ENCODE results near the gene MAP2K5.
"Not testable (repeated sequence)": the region's sequence is repeated elsewhere in the genome, so short reads cannot be mapped to it uniquely, and the experiment has no call there.

MAP2K5 gene

GRCh38 chr15:67605871-67606270 lies 63.4 kb downstream of the MAP2K5 start:
- DNase-seq: no peak

GRCh38 chr15:67606742-67607141 lies 64.2 kb downstream of the MAP2K5 start:
- no peak for DNase-seq

DNA sequence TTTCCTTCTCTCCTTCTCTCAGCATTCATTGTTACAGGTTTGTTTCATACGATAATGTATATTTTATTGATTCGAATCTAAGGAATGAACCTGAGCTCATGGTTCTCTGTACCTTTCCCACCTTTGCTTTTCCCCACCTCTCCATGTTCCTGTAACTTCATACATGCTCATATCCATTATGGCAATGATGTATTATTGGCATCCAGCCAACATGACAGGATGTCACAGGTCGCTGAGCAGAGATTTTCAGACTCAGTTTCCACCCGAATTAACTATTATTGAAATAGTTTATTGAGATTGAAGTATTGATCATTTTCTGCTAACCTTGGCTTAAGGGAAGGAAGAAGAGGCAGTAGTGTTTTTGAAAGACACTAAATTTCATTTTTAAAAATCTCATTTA lies 64.8 kb downstream of the MAP2K5 start:
- DNase-seq: no peak

- DNase-seq: no peak
Observed at GRCh38 chr15:67607959-67608637, 65.6 kb downstream of the MAP2K5 start.

DNA sequence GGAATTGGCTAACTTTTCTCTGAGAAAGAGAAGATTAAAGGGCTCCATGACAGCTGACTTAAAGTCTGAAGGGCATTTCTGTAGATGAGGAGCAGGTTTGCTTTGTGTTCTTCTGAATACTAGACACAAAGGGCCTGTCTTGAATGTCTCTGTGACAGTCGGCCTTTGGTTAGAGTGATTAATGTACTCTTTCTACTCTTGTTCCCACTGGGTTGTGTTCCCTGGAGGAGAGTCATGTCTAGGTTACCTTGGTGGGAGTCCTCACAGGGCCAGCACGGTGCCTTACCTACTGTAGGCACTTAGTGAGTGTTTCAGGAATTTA lies 66.1 kb downstream of the MAP2K5 start:
- DNase-seq: no peak

DNA sequence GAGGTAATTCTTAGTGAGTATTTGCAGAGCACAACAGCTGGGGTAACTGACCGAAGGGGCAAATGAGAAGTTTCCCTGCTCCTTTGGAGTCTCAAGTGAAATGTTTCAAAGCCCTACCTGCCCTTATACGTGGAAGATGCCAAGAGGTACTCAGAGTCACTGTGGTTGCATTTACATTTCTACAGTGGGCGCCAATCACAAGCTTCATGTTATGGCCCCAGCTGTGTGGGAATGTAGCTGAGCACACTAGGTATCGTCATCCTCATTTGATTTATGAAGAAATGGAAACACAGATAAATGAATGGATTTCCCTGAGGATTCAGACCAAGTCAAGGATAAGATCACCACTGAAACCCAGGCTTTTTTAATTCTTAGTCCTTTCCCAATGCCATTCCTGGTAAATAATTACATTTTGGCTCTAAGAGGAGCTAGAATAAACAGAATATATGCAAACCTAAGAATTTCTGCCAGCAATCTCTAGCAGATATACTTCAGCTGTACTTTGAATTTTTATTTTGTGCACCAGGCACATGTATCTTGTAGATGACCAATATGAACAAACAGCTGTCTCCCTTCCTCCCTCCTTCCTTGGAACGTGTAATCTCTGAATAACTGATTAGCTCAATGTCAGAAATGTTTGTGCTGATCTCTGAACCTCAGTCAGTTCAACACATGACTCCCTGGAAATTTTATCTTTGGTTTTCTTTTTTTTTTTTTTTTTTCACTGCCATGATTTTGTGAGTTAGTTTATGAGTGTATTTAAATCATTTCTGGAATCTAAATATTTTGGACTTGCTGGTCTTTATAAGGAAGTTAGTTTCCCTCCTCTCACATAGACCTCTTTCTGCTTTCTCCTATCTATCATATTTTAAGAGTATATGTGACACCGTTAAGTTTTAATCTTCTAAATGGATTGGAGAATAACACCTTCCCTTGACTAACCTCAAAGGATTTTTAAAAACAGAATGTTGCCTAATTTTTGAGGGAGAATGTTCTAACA lies 69.2 kb downstream of the MAP2K5 start:
- DNase-seq: no peak

GRCh38 chr15:67613211-67613610 lies 70.7 kb downstream of the MAP2K5 start:
- no peak for DNase-seq

- DNase-seq: no peak
Observed at GRCh38 chr15:67613708-67614107, 71.2 kb downstream of the MAP2K5 start.

- not testable (repeated sequence) for DNase-seq
Observed at GRCh38 chr15:67615131-67615534, 72.6 kb downstream of the MAP2K5 start.

DNA sequence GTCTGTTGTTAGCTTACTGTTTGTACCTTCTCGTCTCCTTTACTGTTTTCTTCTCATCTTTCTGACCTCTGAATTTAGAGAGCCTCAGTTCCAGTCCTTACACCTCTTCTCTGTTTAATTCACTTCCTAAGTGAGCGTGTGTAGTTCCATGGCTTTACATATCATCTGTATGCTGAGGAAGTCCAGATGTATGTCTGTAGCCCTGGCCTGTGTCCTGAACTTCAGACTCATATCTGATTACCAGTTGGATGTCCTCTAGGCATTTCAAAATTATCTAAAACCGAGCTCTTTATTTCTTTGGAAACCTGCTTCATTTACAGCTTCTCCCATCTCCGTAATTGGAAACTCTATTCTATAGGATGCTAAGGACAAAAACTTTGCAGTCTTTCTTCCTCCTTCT lies 75.8 kb downstream of the MAP2K5 start:
- no peak for DNase-seq

- DNase-seq: no peak
Observed at GRCh38 chr15:67622110-67622509, 79.6 kb downstream of the MAP2K5 start.

DNA sequence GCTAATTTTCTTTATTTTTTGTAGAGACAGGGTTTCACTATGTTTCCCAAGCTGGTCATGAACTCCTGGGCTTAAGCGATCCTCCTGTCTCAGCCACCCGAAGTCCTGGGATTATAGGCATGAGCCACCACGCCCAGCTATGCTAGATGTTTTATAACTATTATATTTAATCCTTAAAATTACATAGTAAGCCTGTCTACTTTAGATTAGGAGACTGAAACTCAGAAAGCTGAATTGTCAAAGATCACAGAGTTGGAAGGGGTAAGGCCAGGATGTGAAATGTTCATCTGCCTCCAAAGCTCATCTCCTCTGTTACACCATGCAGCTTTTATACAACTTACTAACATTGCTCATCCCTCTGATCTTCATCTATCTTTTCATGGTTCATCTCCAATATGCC lies 89.8 kb downstream of the MAP2K5 start:
- no peak for DNase-seq

DNA sequence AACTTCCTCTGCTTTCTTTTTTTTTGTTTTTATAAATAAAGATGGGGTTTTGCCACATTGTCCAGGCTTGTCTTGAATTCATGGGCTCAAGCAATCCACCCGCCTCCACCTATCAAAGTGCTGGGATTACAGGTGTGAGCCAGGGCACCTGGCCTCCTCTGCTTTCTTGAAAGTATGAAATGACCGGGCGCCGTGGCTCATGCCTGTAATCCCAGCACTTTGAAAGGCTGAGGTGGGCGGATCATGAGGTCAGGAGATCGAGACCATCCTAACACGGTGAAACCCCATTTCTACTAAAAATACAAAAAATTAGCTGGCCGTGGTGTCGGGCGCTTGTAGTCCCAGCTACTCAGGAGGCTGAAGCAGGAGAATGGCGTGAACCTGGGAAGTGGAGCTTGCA lies 93.4 kb downstream of the MAP2K5 start:
- peak; percentile 8 for DNase-seq

DNA sequence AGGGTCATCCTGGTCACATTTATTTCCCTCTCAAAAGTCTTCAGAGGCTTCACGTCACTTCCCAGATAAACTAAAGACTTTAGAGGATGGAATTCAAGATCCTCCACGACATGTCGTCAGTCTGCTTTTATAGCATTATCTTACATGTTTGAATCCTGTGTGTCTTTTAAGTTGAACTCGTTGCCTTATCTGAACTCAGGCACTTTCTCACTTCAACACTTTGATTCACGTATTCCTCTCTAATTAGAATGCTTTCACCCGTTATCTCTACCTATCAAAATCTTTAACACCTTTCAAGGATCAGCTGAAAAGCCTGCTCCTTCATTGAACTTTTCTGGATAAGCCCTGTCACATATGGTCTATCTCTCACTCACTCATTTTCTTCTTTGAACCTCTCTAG lies 97.1 kb downstream of the MAP2K5 start:
- DNase-seq: no peak

DNA sequence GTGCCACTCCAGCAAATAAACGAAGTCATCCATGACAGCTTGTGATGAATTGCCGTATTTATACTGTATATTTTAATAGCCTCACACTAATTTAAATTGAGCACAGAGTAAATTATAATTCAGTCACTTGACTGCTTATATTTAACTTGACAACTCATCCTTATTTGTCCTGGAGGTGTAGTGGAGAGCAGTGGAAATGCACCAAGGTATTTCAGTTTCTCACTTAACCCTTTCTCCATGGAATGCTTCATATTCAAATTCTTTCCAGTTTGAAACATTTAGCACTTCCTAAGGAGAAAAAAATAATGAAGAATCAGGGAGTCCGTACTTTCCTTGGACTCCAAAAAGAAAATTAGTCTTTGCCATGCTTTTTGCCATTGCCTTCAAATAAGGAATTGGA lies 99.0 kb downstream of the MAP2K5 start:
- DNase-seq: no peak

DNA sequence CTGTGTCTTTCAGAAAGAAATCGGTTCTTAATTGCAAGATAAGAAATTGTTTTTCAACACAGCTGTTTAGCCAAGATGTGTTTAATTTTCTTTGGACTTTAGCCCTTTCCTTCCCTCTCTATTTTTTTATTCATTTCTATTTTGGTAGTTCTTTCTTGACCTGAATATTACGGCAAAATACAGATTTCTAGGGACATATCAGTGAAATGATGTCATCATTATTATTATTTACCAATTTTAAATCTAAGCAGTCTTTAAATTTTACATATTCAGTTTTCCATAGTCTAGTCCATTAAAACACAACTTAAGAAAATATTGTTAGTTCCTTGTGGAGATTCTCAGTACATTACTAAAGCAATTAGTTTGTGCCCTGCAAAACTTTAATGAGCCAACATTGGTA lies 104.3 kb downstream of the MAP2K5 start:
- DNase-seq: no peak

GRCh38 chr15:67652586-67652985 lies 110.1 kb downstream of the MAP2K5 start:
- DNase-seq: no peak

- DNase-seq: no peak
Observed at GRCh38 chr15:67660446-67660845, 117.9 kb downstream of the MAP2K5 start.

DNA sequence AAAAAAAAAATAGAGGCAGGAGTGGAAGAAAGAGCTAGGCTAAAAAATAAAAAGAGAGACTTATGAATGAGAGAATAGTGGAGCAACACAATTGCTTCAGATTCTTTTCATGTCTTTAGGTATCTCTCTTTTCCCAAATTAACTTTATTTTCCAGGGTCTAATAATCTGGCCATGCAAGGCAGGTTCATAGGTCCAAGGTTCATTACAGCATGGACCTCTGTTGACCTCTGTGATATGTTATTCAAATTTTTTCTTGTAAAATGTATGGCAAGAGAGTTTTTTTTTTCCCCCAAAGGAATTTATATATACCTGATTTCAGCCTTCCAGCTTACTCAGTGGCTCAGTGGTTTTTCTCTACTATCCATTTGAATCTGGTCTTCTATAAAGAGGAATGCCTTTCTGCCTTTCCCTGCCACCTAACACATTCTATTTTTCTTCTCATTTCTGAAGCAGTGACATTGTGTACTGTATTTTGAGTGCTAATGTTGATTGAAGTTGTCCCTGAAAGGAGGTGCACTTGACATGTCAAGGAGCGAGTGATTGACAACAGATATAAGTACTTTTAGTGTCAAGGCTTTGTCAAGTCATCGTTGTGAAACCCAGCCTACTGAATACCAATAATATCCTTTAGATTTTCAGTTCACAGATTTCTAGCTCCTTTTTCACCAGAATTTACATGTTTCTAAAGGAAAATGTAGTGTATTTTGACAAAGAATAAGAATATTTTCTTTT lies 118.5 kb downstream of the MAP2K5 start:
- DNase-seq: no peak

DNA sequence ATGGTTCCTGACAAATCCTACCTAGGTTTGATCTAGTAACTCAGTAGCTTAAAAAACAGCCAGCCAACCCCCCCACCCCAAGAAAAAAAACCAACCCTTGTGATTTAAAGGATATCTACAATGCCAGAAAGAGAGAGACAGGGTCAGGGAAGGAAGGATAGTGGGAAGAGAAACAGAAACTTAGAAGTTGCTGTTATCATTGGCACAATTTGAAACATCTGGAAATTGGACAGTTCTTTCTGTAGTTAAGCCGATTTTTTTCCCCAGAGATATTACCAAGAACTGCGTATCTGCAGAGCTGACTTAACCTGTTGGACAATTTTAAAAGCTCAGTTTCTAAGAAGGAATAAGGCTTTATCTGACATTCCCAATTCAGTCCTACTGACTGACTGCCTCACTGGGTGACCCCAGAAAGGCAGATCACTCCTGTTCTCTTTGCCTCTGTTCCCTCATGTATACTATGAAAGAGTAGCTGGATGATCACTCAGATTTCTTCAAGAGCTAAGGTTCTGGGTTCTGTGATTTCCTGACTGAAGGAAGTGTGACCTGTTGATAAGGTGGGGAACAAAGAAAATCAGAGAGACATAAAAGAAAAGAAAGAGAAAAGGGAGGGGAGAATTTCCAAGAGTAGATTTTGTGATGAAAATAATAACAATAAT lies 128.3 kb downstream of the MAP2K5 start:
- no peak for DNase-seq

DNA sequence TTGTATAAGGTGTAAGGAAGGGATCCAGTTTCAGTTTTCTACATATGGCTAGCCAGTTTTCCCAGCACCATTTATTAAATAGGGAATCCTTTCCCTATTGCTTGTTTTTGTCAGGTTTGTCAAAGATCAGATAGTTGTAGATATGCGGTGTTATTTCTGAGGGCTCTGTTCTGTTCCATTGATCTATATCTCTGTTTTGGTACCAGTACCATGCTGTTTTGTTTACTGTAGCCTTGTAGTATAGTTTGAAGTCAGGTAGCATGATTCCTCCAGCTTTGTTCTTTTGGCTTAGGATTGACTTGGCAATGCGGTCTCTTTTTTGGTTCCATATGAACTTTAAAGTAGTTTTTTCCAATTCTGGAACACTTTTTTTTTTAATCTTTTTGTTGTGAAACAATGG lies 130.3 kb downstream of the MAP2K5 start:
- not testable (repeated sequence) for DNase-seq

- DNase-seq: no peak
Observed at GRCh38 chr15:67674983-67675382, 132.5 kb downstream of the MAP2K5 start.

DNA sequence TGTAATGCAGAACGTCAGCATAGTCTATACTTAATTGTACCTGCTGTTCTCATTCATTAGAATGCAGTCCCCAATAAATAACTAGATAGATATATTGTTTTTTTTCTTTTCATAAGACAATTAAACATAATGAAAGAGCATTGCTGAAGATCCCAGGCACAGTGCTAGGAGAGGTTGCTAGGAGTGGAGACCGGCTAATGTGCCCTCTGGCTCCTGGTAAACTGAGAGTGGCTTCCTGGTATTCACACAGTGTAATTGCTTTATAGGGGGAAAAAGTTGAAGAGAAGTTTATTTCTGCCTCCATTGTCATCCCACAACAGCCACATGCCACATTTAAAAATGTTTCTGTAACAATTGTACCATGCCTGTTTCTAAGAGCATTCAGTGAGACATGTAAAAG lies 135.6 kb downstream of the MAP2K5 start:
- no peak for DNase-seq

All from stimulated activated CD4-positive, alpha-beta T cell treated with anti-CD3 and anti-CD28 coated beads, Interleukin-15, amount 100 ng/mL, for 24 hours (primary cell).